ENCODE results near the gene ZNF135.

ZNF135 gene

GRCh38 chr19:58046856-58047255 is 12.2 kb upstream of the ZNF135 start:
- no peak for DNase-seq (ENCODE audit: low read depth in 2 of 2)

- DNase-seq (ENCODE audit: low read depth in 2 of 2): no peak
These were observed 11.4 kb upstream of the ZNF135 start for GRCh38 chr19:58047672-58048071.

- no peak for DNase-seq (ENCODE audit: low read depth in 2 of 2)
These were observed 6.8 kb upstream of the ZNF135 start for GRCh38 chr19:58052256-58052655.

GRCh38 chr19:58053480-58054156 is 5.5 kb upstream of the ZNF135 start:
- DNase-seq (ENCODE audit: low read depth in 2 of 2): no peak

- no peak for DNase-seq (ENCODE audit: low read depth in 2 of 2)
These were observed 3.9 kb upstream of the ZNF135 start for GRCh38 chr19:58054901-58055874.

GRCh38 chr19:58056261-58056660 is 2.8 kb upstream of the ZNF135 start:
- no peak for DNase-seq (ENCODE audit: low read depth in 2 of 2)

GRCh38 chr19:58056861-58057260 is 2.2 kb upstream of the ZNF135 start:
- DNase-seq (ENCODE audit: low read depth in 2 of 2): no peak

- DNase-seq (ENCODE audit: low read depth in 2 of 2): no peak
These were observed 615 bp upstream of the ZNF135 start for GRCh38 chr19:58058467-58058866.

GRCh38 chr19:58059671-58060078 is 593 bp downstream of the ZNF135 start:
- DNase-seq (ENCODE audit: low read depth in 2 of 2): no peak

- no peak for DNase-seq (ENCODE audit: low read depth in 2 of 2)
These were observed 1.1 kb downstream of the ZNF135 start for GRCh38 chr19:58060231-58060630.

GRCh38 chr19:58063712-58064111 is 4.6 kb downstream of the ZNF135 start:
- no peak for DNase-seq (ENCODE audit: low read depth in 2 of 2)

- no peak for DNase-seq (ENCODE audit: low read depth in 2 of 2)
These were observed 8.3 kb downstream of the ZNF135 start for GRCh38 chr19:58067240-58067912.

GRCh38 chr19:58079792-58080191 is 20.7 kb downstream of the ZNF135 start:
- no peak for DNase-seq (ENCODE audit: low read depth in 2 of 2)

GRCh38 chr19:58083021-58083420 is 23.9 kb downstream of the ZNF135 start:
- no peak for DNase-seq (ENCODE audit: low read depth in 2 of 2)

GRCh38 chr19:58084596-58085347 is 25.7 kb downstream of the ZNF135 start:
- no peak for DNase-seq (ENCODE audit: low read depth in 2 of 2)

- DNase-seq (ENCODE audit: low read depth in 2 of 2): no peak
These were observed 26.3 kb downstream of the ZNF135 start for GRCh38 chr19:58085348-58085875.

- DNase-seq (ENCODE audit: low read depth in 2 of 2): no peak
These were observed 28.0 kb downstream of the ZNF135 start for GRCh38 chr19:58086825-58087710.

GRCh38 chr19:58088521-58089052 is 29.5 kb downstream of the ZNF135 start:
- no peak for DNase-seq (ENCODE audit: low read depth in 2 of 2)

GRCh38 chr19:58089846-58090245 is 30.8 kb downstream of the ZNF135 start:
- no peak for DNase-seq (ENCODE audit: low read depth in 2 of 2)
